HEK293 (cell line): ENCODE data around the gene ATP7B.

Experiments
- CTCF ChIA-PET: fragments of 350-600 bp; formaldehyde crosslinking; extraction: SDS; loops from one replicate; lab custom pipeline; 2021; ENCODE audit warnings: antibody characterized with exemption; lab: Yijun Ruan, JAX
- POLR2A ChIA-PET: fragments of 300-600 bp; formaldehyde crosslinking; extraction: SDS; loops from one replicate; lab custom pipeline; 2020; ENCODE audit warnings: antibody characterized with exemption, inconsistent platforms; lab: Yijun Ruan, JAX
- H3K27ac ChIP-seq: fragments of 200-500 bp; sonication (Bioruptor generic); 2 replicates; pipeline ENCODE4 v1.5.1; 2014; ENCODE audit warnings: low read depth, low read length, control low read depth, inconsistent platforms; ENCODE audit errors: extremely low read depth
- H3K36me3 ChIP-seq, 2 experiments: fragments of 200-500 bp in 1 of 2; sonication (Bioruptor generic) in 1 of 2; 1 replicate in 1 of 2; 2 replicates in 1 of 2; pipeline ENCODE4 v1.5.1; 2014 to 2017; ENCODE audit warnings: inconsistent platforms in 2 of 2, low read length in 2 of 2; ENCODE audit not compliant: control insufficient read depth in 2 of 2, insufficient read depth in 1 of 2
- H3K4me1 ChIP-seq: fragments of 200-500 bp; sonication (Bioruptor generic); 2 replicates; pipeline ENCODE4 v1.5.1; 2014; ENCODE audit warnings: mild to moderate bottlenecking, low read length, inconsistent platforms; ENCODE audit not compliant: control insufficient read depth, insufficient read depth
- H3K4me3 ChIP-seq: 2 replicates; pipeline ENCODE4 v1.5.1; 2011; ENCODE audit warnings: low read depth, mild to moderate bottlenecking, control low read depth, low read length, moderate library complexity
- H3K9me3 ChIP-seq: fragments of 200-500 bp; sonication (Bioruptor generic); 2 replicates; pipeline ENCODE4 v1.5.1; 2014; ENCODE audit warnings: low read depth, low read length, inconsistent platforms; ENCODE audit not compliant: control insufficient read depth, insufficient read depth
- EGR2 ChIP-seq: fragments of 450-650 bp; formaldehyde crosslinking; IDR thresholded peaks from 2 replicates; pipeline ENCODE4 v1.5.1; 2016; ENCODE audit warnings: low read depth, missing biosample characterization, missing genetic modification characterization
- KLF1 ChIP-seq: fragments of 450-650 bp; formaldehyde crosslinking; IDR thresholded peaks from 2 replicates; pipeline ENCODE4 v1.5.1; 2016; ENCODE audit warnings: missing biosample characterization, missing genetic modification characterization
- PRDM2 ChIP-seq: fragments of 450-650 bp; formaldehyde crosslinking; IDR thresholded peaks from 2 replicates; pipeline ENCODE4 v1.5.1; 2016; ENCODE audit warnings: missing biosample characterization, missing genetic modification characterization, borderline replicate concordance
- ZBTB1 ChIP-seq: fragments of 450-650 bp; formaldehyde crosslinking; IDR thresholded peaks from 2 replicates; pipeline ENCODE4 v1.5.1; 2016; ENCODE audit warnings: missing biosample characterization, missing genetic modification characterization
- ZBTB17 ChIP-seq: fragments of 450-650 bp; formaldehyde crosslinking; IDR thresholded peaks from 2 replicates; pipeline ENCODE4 v1.5.1; 2016; ENCODE audit warnings: missing biosample characterization, missing genetic modification characterization
- ZFHX2 ChIP-seq: fragments of 450-650 bp; formaldehyde crosslinking; conservative IDR thresholded peaks from 2 replicates; pipeline ENCODE4 v1.5.1; 2016; ENCODE audit warnings: missing biosample characterization, missing genetic modification characterization
- ZNF10 ChIP-seq: fragments of 450-650 bp; formaldehyde crosslinking; IDR thresholded peaks from 2 replicates; pipeline ENCODE4 v1.5.1; 2017; ENCODE audit warnings: missing biosample characterization, missing genetic modification characterization
- ZNF169 ChIP-seq: fragments of 450-650 bp; formaldehyde crosslinking; IDR thresholded peaks from 2 replicates; pipeline ENCODE4 v1.5.1; 2016; ENCODE audit warnings: missing biosample characterization, missing genetic modification characterization
- ZNF214 ChIP-seq: fragments of 450-650 bp; formaldehyde crosslinking; IDR thresholded peaks from 2 replicates; pipeline ENCODE4 v1.5.1; 2017; ENCODE audit warnings: missing biosample characterization, mild to moderate bottlenecking, missing genetic modification characterization, borderline replicate concordance
- ZNF223 ChIP-seq: fragments of 450-650 bp; formaldehyde crosslinking; IDR thresholded peaks from 2 replicates; pipeline ENCODE4 v1.5.1; 2016; ENCODE audit warnings: missing biosample characterization, missing genetic modification characterization
- ZNF280D ChIP-seq: fragments of 450-650 bp; formaldehyde crosslinking; IDR thresholded peaks from 2 replicates; pipeline ENCODE4 v1.5.1; 2016; ENCODE audit warnings: missing biosample characterization, missing genetic modification characterization
- ZNF362 ChIP-seq: fragments of 450-650 bp; formaldehyde crosslinking; IDR thresholded peaks from 2 replicates; pipeline ENCODE4 v1.5.1; 2016; ENCODE audit warnings: missing biosample characterization, missing genetic modification characterization
- ZNF433 ChIP-seq: fragments of 450-650 bp; formaldehyde crosslinking; IDR thresholded peaks from 2 replicates; pipeline ENCODE4 v1.5.1; 2016; ENCODE audit warnings: missing biosample characterization, missing genetic modification characterization, low read depth
- ZNF626 ChIP-seq: fragments of 450-650 bp; sonication (Bioruptor Pico); formaldehyde crosslinking; IDR thresholded peaks from 2 replicates; pipeline ENCODE4 v1.5.1; 2018; ENCODE audit warnings: missing biosample characterization, missing genetic modification characterization, inconsistent platforms
- ZNF707 ChIP-seq: fragments of 450-650 bp; formaldehyde crosslinking; IDR thresholded peaks from 2 replicates; pipeline ENCODE4 v1.5.1; 2016; ENCODE audit warnings: missing biosample characterization, missing genetic modification characterization
- ZSCAN30 ChIP-seq: fragments of 450-650 bp; IDR thresholded peaks from 2 replicates; pipeline ENCODE4 v1.5.1; 2018; ENCODE audit warnings: missing biosample characterization, mild to moderate bottlenecking, missing genetic modification characterization, moderate library complexity

The ATP7B gene

DNA sequence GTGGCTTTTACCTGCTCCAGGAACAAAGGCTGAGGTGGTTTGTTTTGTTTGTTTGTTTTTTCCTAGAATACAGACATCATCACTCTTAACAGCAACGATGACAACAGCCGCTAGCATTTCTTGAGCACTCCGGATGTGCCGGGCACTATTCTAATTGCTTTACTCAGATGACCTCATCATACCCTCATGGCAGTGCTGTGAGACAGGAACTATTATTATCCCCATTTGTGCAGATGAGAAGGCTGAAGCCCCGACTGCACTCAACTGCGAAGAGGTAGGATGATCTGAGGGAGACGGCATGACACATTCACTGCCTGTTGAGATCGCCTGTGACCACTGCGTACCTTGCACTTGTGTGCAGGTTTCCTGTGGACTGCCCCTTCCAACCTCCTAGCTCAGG, 83.0 kb downstream of the ATP7B start (continued):
- TF ChIP-seq PRDM2 (tag by site-specific recombination) (no peak), ZNF707 (tag by site-specific recombination) (no peak), ZBTB17 (0 out of 2 replicates have a peak, but pooled peaks have one; percentile 35)

DNA sequence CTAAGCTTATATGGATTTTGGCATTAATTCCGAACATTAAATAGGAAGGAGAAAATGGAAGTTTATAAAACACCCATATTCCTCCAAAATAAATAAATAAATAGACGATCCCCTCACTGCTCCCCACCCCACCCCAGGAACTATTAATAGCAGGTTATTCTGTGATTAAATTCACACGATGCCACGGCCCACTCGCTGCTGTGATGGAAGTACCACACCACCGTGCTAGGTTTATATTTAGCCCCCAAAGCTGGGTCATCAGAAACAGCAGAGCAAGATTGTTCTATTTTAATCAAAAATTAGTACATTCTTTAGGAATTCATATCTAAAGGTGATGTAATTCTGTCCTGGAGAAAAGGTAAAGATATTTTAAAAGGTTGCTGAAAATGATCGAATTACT, 84.1 kb downstream of the ATP7B start:
- CTCF ChIA-PET, result interaction anchor here (0.7 to 0.9 kb wide), 2 partner anchors 9 to 74 kb away, joined by 3 to 4 read pairs; no protein-coding TSS in a partner anchor
- POLR2A ChIA-PET, result no interaction called here
- TF ChIP-seq ZNF433 (tag by site-specific recombination) (no peak), ZNF214 (tag by site-specific recombination) (no peak), ZNF280D (tag by site-specific recombination) (no peak), ZNF362 (tag by site-specific recombination) (no peak), ZSCAN30 (tag by site-specific recombination) (no peak), ZNF223 (tag by site-specific recombination) (no peak), ZBTB1 (tag by site-specific recombination) (no peak), ZNF10 (tag by site-specific recombination) (no peak), ZNF169 (tag by site-specific recombination) (no peak)
- TF ChIP-seq, all 188 proteins: peak for 0
- H3K9me3 ChIP-seq, result no peaks in the 10 kb centered on the region
- no peaks in the 10 kb centered on the region for H3K36me3 ChIP-seq
- no peak overlapping the region for H3K4me3 ChIP-seq
- peaks cover 3% of the 10 kb centered on the region; the same call in 1 of the 2 replicates for H3K4me1 ChIP-seq
- no peak overlapping the region for H3K27ac ChIP-seq

DNA sequence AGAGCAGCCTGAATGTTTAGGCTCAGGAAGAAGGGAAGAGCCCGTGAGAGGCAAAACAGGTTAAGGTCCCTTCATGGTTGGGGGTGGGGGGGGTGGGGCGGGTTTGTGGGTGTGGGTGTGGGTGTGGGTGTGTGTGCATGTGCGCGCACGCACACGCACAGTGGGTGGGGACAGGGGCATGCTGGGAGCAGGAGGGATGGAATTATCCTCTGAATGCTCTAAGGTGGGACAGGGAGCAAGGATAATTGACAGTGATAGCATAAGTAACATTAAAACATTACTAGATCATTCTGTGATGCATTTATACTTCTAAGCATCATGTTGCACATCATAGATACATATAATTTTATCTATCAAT, 84.7 kb downstream of the ATP7B start:
- no peak for TF ChIP-seq ZNF626
- TF ChIP-seq ZFHX2 (tag by site-specific recombination), result peak; percentile 39; the same call in 1 of the 2 replicates
- 0 out of 2 replicates have a peak, but pooled peaks have one; percentile 25 for TF ChIP-seq EGR2 (tag by site-specific recombination)
- TF ChIP-seq KLF1 (tag by site-specific recombination), result peak; percentile 67
- Histone ChIP-seq H3K4me1 (peaks cover 3% of the 10 kb centered on the region; the same call in 1 of the 2 replicates), H3K27ac (no peak overlapping the region), H3K4me3 (no peak overlapping the region), H3K36me3 (no peaks in the 10 kb centered on the region), H3K9me3 (no peaks in the 10 kb centered on the region)
- ChIA-PET CTCF (interaction anchor here (0.7 to 0.9 kb wide), 2 partner anchors 10 to 74 kb away, joined by 3 to 4 read pairs; no protein-coding TSS in a partner anchor), POLR2A (no interaction called here)
